Nephron progenitor cell (in vitro differentiated cells): ENCODE measurements around the gene SMIM10L1.

Experiments
- DNase-seq: peaks from one replicate; pipeline ENCODE4 v3.0.0; 2021
- H3K27ac Mint-ChIP-seq: 2 replicates; pipeline ENCODE4 v1.8.0; 2021; ENCODE audit warnings: mild to moderate bottlenecking, moderate library complexity, mixed read lengths
- H3K27me3 Mint-ChIP-seq: 2 replicates; pipeline ENCODE4 v1.8.0; 2021; ENCODE audit warnings: mild to moderate bottlenecking, low read depth, mixed read lengths; ENCODE audit not compliant: poor library complexity
- H3K36me3 Mint-ChIP-seq: 2 replicates; pipeline ENCODE4 v1.8.0; 2021; ENCODE audit warnings: low read depth, mixed read lengths
- H3K4me1 Mint-ChIP-seq: 2 replicates; pipeline ENCODE4 v1.8.0; 2021; ENCODE audit warnings: mixed read lengths
- H3K4me3 Mint-ChIP-seq: 2 replicates; pipeline ENCODE4 v1.8.0; 2021; ENCODE audit warnings: mild to moderate bottlenecking, moderate library complexity, mixed read lengths
- H3K9me3 Mint-ChIP-seq: 2 replicates; pipeline ENCODE4 v1.8.0; 2021; ENCODE audit warnings: mild to moderate bottlenecking, moderate library complexity, mixed read lengths
- TF ChIP-seq, protein P1 (sequence below): fragments of 200-600 bp; sonication (generic); IDR thresholded peaks from 2 replicates; pipeline ENCODE4 v1.5.0; 2021; ENCODE audit warnings: antibody characterized with exemption

Gene SMIM10L1

DNA sequence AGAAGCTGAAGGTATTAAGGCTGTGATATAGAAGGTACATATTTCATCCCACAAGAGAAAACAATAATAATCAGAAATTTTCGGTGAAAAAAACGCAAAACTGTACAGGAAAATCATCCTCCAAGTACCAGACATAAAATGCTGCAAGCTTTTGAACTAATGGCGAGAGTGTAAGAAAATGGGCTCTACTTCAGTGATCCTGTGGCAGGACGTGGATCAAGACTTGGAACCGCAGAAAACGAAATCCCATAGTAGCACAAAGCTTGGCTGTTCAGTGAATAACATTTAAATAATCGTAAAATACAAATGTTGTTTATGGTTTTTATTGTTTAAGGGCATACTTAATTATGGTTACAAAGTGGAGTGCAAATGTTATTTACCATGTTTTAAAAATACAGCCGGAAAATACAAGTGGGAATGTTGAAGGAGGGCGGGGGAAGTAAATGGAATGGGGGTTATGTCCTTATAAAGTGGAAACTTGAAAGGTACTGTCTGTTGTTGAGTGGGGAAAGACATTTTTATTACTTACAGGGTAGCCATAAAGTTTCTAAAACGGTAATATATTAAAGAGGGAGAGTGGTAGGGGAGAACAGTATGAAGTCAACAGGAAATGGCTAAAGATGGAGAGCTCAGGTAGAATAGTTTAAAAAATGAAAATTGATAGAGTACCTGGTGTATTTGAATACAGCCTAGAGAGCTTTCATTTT, 1.1 kb downstream of the SMIM10L1 start:
- Mint-ChIP-seq H3K9me3 (no peaks in the 10 kb centered on the region), H3K36me3 (peaks cover 66% of the 10 kb centered on the region), H3K27me3 (peaks cover 6% of the 10 kb centered on the region), H3K27ac (peak overlapping the region; percentile 100), H3K4me3 (peak overlapping the region; percentile 99), H3K4me1 (peaks cover 47% of the 10 kb centered on the region)
- no peak for DNase-seq
- TF ChIP-seq, protein P1, sequence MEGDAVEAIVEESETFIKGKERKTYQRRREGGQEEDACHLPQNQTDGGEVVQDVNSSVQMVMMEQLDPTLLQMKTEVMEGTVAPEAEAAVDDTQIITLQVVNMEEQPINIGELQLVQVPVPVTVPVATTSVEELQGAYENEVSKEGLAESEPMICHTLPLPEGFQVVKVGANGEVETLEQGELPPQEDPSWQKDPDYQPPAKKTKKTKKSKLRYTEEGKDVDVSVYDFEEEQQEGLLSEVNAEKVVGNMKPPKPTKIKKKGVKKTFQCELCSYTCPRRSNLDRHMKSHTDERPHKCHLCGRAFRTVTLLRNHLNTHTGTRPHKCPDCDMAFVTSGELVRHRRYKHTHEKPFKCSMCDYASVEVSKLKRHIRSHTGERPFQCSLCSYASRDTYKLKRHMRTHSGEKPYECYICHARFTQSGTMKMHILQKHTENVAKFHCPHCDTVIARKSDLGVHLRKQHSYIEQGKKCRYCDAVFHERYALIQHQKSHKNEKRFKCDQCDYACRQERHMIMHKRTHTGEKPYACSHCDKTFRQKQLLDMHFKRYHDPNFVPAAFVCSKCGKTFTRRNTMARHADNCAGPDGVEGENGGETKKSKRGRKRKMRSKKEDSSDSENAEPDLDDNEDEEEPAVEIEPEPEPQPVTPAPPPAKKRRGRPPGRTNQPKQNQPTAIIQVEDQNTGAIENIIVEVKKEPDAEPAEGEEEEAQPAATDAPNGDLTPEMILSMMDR = no peak

DNA sequence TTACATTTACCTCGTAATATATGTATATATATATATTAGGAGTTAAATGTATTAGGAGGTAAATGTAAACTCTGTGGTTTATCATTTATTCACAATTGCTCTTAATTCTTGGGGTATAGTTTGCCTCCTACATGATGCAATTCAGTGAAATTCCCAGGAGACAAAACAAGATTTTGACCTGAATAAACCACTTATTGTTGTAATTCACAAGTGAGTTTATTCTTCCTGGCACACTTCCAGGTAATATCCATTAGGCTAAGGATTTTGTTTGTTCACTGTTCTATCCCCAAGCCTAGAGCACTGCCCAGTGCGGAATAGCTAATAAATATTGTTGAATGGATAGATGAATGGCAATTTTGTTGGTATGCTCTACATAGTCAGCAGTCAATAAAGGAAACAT, 3.0 kb downstream of the SMIM10L1 start:
- Mint-ChIP-seq H3K36me3 (peaks cover 47% of the 10 kb centered on the region), H3K27me3 (peaks cover 6% of the 10 kb centered on the region), H3K27ac (no peak overlapping the region), H3K4me3 (no peak overlapping the region), H3K9me3 (no peaks in the 10 kb centered on the region), H3K4me1 (peaks cover 34% of the 10 kb centered on the region)
- DNase-seq = no peak
- TF ChIP-seq, protein P1 = no peak

DNA sequence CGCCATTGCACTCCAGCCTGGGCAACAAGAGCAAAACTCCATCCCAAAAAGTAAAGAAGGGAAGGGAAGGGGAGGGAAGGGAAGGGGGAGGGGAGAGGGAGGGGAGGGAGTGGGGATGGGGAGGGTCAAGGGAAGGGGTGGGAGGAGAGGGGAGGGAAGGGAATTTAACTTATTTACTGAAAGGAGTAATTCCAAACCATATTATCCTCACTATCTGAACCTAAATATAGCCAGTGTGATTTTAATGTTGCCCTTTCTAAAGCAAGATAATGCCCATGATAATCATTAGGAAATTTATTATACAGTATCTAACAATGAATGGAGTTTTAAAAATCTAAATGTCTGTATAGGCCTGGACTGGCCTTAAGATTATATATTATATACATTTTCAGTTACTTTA, 7.3 kb downstream of the SMIM10L1 start:
- peaks cover 26% of the 10 kb centered on the region for H3K36me3 Mint-ChIP-seq
- TF ChIP-seq, protein P1 = no peak
- peaks cover 2% of the 10 kb centered on the region for H3K4me1 Mint-ChIP-seq

DNA sequence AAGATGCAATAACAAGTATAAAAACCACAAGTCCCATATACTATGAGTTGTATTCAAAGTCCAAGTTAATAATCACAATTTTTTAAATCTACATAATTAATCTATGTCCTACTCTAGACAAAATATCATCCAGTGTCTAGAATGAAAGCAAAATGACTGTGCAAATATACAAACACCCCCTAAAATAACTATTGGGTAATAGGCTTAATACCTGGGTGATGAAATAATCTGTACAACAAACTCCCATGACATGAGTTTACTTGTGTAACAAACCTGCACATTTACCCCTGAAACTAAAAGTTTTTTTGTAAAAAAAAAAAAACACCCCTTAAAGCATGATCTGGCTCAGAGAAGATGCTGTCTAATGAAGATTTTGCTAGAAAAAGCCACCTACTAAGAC, 11.5 kb downstream of the SMIM10L1 start:
- no peaks in the 10 kb centered on the region for H3K9me3 Mint-ChIP-seq
- H3K36me3 Mint-ChIP-seq = no peaks in the 10 kb centered on the region
- DNase-seq = no peak
- TF ChIP-seq, protein P1 = no peak
- no peaks in the 10 kb centered on the region for H3K4me1 Mint-ChIP-seq
- no peak overlapping the region for H3K4me3 Mint-ChIP-seq
- no peaks in the 10 kb centered on the region for H3K27me3 Mint-ChIP-seq
- H3K27ac Mint-ChIP-seq = no peak overlapping the region

More for the DNA sequence above, 7.3 kb downstream of the SMIM10L1 start:
- no peak for DNase-seq
- Mint-ChIP-seq H3K27ac (no peak overlapping the region), H3K4me3 (no peak overlapping the region), H3K9me3 (no peaks in the 10 kb centered on the region), H3K27me3 (no peaks in the 10 kb centered on the region)

DNA sequence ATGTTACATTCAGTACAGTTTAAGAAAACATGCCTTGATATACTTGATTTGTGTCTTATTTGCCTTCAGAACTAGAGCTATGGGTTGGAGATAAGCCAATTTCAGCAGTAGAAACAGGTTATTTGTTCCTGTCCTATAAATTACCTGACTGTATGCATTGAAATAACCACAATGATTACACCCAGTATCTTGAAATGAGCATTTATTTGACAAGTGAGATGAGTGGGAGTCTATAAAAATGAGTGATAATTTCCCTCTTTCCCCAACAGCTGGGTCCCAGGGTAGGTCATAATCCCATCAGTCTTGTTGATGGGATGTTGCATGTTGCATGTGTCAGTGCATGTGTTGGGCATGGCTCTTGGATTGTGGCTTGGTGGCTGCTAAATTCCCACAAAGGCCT, 12.0 kb downstream of the SMIM10L1 start:
- Mint-ChIP-seq H3K9me3 (no peaks in the 10 kb centered on the region), H3K36me3 (no peaks in the 10 kb centered on the region), H3K4me3 (no peak overlapping the region), H3K27me3 (no peaks in the 10 kb centered on the region), H3K4me1 (no peaks in the 10 kb centered on the region), H3K27ac (no peak overlapping the region)
- DNase-seq = no peak
- TF ChIP-seq, protein P1 = no peak

DNA sequence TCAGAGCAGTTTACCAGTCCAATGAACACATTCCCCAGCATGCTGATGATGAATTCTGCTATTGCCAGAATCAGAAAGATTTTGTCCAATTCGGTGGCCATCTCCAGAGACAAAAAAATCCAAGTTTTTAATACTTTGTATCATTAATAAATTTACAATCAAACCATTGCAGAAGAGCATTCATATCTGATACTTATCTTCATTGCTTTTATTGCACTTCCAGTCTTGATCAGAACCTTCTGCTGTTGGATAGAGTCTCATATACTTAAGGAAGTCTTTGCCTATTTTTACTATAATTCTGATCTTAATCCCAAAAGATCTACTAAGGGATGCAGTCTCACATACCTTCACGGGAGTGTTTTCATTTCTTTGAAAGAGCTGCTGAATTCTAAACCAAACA, 15.8 kb downstream of the SMIM10L1 start, which contains the start of gene TAS2R42:
TAS2R42 (minus strand) TSS at position 101 of the 400 bp plus-strand sequence; CDS start at position 101, 0 bp downstream.
- Mint-ChIP-seq H3K9me3 (no peaks in the 10 kb centered on the region), H3K4me1 (no peaks in the 10 kb centered on the region), H3K27ac (no peak within 1 kb of the TSS), H3K4me3 (no peak within 1 kb of the TSS), H3K36me3 (no peaks in the 10 kb centered on the region), H3K27me3 (no peaks in the 10 kb centered on the region)
- TF ChIP-seq, protein P1 = no peak
- no peak for DNase-seq
